Right lobe of liver (tissue), 4 donors: Measurements from ENCODE around the gene DUOXA2.
"Not testable (repeated sequence)": the region's sequence is repeated elsewhere in the genome, so short reads cannot be mapped to it uniquely, and the experiment has no call there.

Experiments
- CTCF ChIP-seq, 4 donors: fragments of 200-600 bp in 3 of 4; fragments of 450-650 bp in 1 of 4; IDR thresholded peaks; one replicate each; pipeline versions ENCODE4 v1.5.1 to v1.8.0; 2016 to 2022; ENCODE audit warnings: antibody characterized with exemption in 4 of 4, mild to moderate bottlenecking in 2 of 4
- POLR2A ChIP-seq: fragments of 450-650 bp; IDR thresholded peaks from one replicate; pipeline ENCODE4 v1.6.1; 2017; ENCODE audit warnings: antibody characterized with exemption, mild to moderate bottlenecking
- donor health status: DM: no; HTN: no; CAD: no.
- donor health status: DM: no; HTN: no; CAD: no.
- donor health status: DM: no; HTN: yes; CAD: no.

- TF ChIP-seq POLR2A; CTCF (IDR thresholded peaks at IDR 0.05): not testable (repeated sequence)
Measured at GRCh38 chr15:45104170-45104569, 10.0 kb upstream of the DUOXA2 start.
